GOT3 (cell line): ENCODE results near the gene OR2B2.
A peak's percentile ranks its signal among the peaks of the same experiment; 100 is the strongest.

Source experiments
- DNase-seq: peaks from one replicate; lab custom pipeline; 2025; ENCODE audit warnings: mixed read lengths; lab: John Stamatoyannopoulos, UW

OR2B2 gene

DNA sequence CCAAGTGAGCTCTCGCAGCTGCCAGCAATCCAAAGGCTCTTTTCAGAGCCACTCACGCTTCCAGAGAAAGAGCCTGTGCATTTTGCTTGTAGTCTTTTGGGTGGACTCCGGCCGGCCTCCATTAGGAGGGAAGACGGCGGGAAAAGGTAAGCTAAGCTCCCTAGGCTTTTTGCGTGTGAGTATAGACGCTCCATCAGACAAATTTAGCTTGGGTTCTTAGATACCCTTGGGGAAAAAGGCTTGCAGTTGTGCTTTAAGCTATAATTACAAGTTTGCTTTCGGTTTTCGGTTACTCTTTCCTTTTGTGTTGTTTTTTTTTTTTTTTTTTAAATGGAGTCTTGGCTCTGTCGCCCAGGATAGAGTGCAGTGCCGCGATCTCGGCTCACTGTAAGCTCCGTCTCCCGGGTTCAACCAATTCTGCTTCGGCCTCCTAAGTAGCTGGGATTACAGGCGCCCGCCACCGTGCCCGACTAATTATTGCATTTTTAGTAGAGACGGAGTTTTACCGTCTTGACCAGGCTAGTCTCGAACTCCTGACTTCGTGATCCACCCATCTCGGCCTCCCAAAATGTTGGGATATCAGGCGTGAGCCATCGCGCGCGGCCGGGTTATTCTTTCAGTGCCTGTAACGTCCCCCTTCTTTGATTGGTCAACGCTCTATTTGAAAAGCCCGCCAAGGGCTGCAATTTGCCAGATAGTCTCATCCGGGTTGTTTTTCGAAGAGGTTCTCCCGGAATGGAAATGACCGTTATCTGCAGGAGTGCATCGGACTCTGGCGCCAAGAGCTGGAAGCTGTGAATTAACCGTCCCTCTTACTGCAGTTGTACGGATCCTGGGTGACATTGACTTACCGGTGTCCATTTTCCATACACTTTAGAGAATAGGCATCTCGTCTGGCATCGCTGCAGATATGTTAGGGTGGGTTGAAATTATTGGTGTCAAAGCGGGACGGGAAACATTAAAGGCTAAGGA lies 18.1 kb downstream of the OR2B2 start:
- DNase-seq, result peak; percentile 39

DNA sequence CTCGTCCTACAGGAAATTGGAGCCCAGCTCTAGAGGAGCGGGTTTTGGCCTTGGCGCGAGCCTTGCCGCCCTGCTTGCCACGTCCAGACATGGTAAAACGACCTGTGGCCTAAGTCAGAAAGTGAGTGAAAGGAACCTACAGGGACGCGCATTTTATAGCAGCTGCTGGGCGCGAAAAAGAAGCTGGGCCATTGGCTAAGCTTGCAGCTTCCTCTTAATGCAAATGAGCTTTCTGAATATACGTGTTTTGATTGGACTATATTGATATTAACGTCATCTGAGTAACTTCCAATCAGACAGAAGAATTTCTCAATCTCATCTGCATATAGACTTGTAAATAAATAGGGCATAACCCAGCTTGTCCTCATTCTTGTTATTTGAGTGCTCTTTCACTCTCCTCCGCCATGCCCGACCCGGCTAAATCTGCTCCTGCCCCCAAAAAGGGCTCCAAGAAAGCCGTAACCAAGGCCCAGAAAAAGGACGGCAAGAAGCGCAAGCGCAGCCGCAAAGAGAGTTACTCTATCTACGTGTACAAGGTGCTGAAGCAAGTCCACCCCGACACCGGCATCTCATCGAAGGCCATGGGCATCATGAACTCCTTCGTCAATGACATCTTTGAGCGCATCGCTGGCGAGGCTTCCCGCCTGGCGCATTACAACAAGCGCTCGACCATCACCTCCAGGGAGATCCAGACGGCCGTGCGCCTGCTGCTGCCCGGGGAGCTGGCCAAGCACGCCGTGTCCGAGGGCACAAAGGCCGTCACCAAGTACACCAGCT lies 18.9 kb downstream of the OR2B2 start:
- DNase-seq, result peak; percentile 78

DNA sequence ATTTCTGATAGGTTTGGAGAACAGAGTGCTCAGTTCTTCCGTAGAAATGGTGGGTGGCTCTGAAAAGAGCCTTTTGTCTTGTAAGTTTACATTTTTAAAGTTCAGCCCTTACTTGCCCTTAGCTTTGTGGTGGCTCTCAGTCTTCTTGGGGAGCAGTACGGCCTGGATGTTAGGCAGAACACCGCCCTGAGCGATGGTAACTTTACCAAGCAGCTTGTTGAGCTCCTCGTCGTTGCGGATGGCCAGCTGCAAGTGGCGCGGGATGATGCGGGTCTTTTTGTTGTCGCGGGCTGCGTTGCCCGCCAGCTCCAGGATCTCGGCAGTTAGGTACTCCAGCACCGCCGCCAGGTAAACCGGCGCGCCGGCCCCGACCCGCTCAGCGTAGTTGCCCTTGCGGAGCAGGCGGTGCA lies 19.5 kb downstream of the OR2B2 start:
- DNase-seq, result no peak

DNA sequence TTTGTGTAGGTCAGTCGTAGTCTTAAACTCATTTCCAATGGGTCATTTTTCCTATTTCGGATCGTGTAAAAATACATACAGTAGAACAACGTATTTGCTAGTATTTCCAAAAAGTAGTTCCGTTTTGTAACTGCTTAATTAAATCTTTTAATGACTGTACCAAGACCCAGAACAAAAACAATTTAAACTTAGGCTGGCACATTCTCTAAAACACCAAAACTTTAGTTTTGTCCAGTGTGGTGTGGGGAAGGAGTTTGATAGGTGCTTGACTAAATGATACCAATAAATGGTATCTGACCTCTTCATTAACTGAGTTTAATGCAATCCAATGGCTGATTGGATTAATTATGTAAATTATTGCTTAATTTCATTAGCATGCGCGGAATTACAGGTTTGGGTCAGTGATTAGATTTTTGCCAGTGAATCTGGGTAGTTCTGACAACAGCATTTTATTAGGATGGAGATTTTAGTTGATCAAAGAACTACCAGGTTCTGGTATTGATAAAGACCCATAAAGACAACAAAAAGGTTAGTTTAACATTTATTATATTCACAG lies 20.8 kb downstream of the OR2B2 start:
- no peak for DNase-seq

DNA sequence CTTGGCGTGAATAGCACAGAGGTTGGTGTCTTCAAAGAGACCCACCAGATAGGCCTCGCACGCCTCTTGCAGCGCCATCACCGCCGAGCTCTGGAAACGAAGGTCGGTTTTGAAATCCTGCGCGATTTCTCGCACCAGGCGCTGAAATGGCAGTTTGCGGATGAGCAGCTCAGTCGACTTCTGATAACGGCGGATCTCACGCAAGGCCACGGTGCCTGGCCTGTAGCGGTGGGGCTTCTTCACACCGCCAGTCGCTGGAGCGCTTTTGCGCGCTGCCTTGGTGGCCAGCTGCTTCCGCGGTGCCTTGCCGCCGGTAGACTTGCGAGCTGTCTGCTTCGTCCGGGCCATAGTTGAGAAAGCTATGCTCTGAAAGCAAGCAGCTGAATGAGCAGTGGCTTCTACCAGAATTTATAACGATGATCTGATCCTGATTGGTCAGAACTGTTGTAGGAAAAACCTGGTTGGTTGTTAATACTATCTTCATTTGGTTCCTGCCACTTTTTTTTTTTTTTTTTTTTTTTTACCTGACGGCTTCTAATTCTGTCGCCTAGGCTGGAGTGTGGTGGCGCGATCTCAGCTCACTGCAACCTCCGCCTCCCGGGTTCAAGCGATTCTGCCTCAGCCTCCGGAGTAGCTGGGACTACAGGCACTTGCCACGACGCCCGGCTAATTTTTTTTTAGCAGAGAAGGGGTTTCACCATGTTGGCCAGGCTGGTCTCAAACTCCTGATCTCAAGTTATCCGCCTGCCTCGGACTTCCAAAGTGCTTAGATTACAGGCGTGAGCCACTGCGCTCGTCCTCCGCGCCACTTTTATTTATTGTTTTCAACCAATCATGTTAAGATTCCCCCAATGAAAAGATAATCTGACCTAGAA lies 21.5 kb downstream of the OR2B2 start:
- peak; percentile 49 for DNase-seq

DNA sequence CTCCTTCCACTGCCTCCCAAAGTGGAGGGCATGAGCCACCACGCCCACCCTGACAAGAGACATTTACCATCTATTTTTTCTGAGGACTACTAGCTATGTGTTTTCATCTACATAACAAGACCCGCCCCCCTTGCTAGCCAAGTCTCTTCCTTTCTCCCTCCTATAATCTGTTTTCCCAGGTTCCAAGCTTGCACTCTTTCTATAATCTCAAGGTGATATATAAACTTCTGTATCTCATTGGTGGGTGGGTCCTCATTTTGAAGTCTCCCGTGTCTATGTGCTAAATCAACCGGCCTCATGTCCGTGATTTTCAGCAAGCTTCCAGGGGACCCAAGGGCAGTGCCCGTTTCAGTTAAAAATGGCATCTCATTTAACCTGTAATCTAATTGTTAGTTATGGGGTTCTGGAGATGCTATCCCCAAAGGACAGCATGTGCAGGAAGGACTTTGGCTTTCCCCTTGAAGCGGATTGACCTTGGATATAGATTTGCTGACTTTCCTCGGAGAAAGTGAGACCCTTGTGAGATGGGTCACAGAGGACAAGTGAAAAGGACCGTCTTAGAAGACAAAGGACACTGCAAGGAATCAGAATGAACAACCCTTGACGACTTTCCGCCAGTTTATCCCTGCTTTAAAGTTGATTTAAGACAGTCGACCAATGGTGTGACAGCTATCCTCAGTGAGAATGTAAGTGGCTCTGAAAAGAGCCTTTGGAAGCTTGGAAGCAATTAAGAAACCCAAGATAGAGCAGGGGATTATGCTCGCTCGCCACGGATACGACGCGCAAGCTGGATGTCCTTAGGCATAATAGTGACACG lies 22.4 kb downstream of the OR2B2 start:
- DNase-seq, result no peak

DNA sequence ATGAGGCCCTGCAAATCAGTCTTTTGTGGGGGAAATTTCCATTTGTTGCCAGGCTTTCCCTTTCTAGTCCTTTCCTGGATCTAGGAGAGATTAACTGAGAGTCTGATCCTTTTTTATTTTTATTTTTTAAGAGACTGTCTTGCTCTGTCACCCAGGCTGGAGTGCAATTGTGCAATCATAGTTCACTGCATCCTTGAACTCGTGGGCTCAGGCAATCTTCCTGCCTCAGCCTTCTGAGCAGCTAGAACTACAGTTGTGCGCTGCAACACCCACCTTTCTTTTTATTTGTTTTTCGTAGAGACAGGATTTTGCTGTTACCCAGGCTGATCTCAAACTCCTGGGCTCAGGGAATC lies 22.9 kb downstream of the OR2B2 start:
- no peak for DNase-seq

DNA sequence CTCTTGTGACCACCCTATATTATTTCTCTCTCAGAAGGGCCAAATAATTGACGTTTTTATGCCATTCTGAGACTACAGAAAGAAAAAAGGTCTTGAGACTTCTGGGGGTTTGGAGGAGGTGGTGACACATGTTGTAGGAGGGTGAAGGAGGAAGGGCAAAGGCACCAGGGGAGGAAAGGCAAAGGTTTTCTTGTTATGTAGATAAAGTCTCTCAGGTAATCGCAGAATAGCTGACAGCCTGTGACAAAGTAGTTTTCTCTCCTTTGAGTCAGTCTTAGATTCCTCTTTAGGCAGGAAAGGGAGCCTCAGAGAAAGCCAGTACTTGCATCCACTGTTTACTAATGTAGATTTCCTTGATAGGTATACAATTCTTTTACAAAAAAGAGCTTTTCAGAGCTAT lies 23.6 kb downstream of the OR2B2 start:
- no peak for DNase-seq

DNA sequence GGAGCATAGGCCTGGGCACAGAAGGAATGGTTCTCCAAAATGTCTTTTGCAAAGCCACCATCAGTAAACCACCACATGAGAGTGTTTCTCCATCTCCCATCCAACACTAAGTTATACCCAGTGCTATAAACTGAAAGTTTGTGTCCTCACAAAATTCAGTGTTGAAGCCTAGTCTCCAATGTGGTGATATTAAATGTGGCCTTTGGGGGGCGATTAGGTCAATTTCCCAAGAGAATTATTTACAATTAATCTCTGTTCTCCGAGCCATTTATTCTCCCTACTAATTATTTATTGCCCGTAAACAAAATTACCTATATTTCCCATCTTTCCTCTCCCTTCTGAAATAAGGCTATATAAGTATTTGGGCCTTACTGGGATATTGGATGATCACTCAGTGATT lies 26.1 kb downstream of the OR2B2 start:
- DNase-seq, result no peak

DNA sequence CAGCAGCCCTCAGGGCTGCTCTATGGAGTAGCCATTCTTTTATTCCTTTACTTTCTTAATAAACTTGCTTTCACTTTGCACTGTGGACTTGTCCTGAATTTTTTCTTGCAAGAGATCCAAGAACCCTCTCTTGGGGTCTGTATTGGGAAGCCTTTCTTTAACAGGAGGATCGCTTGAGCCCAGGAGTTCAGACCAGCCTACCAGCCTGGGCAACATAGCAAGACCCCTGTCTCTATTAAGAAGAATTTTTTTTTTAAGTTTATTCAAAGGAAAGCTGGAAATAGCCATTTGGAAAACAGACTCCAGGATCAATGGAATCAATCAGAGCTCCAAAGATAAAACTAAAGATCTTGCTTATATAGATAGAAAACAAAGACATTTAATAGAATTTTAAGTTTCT lies 29.1 kb downstream of the OR2B2 start:
- no peak for DNase-seq

DNA sequence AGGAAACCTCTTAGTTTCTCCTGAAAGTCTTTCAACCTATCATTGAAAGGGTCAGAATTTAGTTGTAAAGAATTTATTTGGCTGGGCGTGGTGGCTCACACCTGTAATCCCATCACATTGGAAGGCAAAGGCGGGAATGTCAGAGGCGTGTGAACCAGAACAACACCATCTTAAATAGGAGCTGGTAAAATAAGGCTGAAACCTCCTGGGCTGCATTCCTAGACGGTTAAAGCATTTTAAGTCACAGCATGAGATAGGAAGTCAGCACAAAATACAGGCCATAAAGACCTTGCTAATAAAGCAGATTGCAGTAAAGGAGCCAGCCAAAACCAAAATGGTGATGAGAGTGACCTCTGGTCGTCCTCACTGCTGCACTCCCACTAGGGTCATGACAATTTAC lies 29.6 kb downstream of the OR2B2 start:
- no peak for DNase-seq

DNA sequence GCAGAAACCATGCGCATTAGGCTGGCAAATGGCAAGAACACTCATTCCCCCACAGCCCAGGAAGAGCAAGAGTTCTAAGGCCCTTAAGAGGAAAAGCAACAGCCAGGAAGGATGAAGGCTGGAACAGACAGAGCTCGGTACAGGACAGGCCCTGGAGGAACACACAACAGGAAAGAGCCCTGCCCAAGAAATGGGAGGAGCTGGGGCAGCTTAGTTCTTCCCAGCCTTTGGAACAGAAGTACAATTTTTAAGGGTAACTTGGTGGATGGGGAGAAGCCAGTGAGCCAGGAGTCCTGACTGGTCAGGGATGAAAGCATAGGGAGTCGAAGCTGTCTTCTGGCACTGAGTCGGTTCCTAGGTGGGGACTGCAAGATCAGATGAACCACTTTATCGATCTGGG lies 32.4 kb downstream of the OR2B2 start:
- no peak for DNase-seq

DNA sequence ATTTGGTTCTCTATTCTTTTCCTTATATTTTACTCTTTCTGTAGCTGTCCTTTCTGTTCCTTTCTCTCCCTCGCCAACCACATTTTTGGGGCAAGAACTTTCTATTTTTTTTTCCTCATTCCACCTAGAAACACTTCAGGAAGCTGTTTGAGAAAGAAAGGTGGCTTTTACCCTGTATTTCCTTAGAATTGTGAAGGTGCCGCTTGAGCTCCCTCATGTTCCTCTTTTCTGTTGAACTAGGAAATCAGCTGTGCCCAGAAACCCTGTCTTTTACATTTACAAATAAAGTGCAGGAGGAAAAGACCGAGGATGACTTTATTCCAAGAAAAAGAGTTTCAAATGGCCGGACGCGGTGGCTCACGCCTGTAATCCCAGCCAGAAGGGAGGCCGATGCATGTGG lies 38.2 kb downstream of the OR2B2 start:
- no peak for DNase-seq

DNA sequence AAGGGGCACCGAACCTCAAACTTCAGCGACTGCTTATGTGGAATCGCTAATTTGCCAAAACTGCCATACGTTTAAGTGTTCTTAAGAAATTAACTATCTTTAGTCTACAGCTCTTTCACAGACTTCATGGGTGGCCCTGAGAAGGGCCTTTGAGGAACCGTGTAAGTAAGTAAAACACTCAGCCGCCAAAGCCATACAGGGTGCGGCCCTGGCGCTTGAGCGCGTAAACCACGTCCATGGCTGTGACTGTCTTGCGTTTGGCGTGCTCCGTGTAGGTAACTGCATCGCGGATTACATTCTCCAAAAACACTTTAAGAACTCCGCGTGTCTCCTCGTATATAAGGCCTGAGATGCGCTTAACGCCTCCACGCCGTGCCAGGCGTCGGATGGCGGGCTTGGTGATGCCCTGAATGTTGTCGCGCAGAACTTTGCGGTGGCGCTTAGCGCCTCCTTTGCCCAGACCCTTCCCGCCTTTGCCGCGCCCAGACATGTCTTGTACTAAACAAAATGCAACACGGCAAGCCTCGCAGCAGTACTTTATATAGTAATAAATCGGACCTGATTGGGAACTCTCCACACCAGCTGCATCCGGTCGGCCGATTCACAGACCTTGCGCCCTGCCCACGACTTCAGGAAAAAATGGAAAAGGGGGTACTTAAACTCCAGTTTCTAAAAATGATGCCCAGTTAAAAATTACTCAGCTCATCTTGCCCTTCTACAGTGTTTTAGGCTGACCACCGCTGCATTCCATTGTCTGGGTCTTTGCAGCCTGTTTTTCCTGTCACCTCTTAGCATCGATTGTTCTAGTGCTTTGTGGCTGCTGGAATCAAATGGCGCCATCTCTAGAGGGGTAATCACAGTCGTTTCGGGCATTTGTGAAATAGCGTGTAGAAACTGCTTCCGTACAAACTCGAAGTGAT lies 38.9 kb downstream of the OR2B2 start:
- DNase-seq, result no peak

DNA sequence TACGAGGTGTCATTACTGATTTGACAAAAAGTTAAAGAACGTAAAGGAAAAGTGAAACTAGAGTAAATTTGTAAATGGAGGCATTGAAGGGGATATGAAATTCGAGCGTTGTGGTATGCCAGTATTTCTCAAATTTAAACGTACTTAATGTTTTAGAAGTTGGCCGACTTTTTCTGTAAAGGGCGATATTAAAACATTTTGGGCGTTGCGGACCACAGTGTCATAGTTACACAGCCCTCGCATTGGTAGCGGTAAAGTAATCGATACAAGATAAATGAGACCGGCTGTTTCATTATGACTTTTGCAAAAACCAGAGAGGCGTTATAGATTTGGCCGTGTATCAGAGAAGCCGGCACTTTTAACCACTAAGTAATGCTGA lies 39.6 kb downstream of the OR2B2 start:
- DNase-seq, result no peak

DNA sequence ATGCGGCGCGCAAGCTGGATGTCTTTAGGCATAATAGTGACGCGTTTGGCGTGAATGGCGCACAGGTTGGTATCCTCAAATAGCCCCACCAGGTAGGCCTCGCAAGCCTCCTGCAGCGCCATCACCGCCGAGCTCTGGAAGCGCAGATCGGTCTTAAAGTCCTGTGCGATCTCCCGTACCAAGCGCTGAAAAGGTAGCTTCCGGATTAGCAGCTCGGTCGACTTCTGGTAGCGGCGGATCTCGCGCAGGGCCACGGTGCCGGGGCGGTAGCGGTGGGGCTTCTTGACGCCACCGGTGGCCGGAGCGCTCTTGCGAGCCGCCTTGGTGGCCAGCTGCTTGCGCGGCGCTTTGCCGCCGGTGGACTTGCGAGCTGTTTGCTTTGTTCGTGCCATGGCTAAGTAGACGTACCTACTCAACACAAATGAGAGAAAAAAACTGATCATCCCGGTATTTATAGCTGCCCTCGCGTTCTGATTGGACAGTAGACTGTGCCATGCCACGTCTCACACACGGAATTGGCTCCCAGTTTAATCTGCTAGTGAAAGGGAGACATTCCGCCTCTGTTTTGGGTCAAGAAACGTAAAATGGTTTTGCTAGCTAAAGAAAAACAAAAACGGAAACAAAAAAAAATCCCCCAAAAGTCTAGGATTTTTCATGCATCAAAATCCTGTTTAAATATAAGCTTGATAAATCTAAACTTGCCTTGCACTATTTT lies 40.1 kb downstream of the OR2B2 start:
- peak; percentile 55 for DNase-seq

DNA sequence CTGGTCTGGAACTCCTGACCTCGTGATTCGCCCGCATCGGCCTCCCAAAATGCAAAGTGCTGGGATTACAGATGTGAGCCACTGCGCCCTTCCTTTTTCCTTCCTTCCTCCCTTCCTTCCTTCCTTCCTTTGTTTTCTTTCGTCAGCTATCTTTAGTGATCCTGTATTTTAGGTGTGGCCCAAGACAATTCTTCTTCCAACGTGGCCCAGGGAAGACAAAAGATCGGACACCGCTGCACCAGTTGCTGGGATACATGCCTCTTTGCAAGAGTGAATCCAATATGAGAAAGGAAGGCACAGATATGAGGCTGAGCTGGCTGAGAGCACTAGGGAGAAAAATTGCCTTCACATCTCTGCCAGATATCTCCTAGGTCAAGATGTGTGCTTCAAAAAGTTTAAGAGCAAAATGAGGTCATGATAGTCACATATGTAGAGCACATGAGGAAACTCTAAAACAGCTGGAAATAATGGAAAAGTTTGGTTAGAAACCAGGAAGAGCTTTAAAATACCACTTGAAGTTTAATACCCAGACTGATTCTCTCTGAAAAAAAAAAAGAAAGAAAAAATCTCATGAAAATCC lies 41.8 kb downstream of the OR2B2 start:
- DNase-seq, result no peak

DNA sequence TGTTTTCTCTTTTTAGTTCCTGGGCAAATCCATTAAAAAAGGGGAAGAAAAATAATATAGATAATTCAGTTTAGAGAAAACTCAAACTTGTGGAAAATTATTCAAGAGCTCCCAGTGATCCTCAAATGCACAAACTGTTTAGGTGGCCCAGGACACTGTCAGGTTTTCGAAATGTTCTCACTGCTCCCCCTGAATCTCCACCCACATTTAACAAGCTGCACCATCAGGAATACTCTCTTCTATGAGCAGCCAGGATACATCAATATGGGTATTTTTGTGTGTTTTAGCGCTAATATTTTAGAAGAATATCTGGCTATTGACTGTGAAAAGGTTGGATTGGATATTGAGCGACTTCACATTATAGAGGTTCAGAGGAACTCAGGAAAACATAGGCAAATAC lies 43.9 kb downstream of the OR2B2 start:
- no peak for DNase-seq

DNA sequence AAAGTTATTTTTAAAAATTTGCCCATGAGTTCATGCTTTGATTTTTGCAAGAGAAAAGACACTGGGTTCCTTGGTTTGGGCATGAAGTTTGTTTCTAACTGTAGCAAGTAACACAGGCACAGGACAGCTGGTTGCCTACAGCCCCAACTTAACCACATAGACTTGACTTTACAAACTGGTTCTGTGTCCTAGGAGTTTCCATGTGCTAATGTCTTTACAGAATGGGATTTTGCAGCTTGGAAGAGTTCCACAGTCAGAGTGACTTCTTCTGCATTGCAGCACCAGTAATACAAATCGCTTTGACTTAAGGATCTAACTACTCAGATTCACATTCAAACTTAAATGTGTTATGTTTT lies 44.3 kb downstream of the OR2B2 start:
- DNase-seq, result no peak
